Measurements from ENCODE around the gene MYO18A. TPM values are rescaled to one million over a fixed set of nuclear protein-coding genes. Genes with fewer than 3 reads are reported as not detected.

MYO18A gene
- total RNA-seq, 4 donors from 2014 or later: 104 to 359 (median 188) TPM

- no peaks in the 10 kb centered on the region for H3K36me3 ChIP-seq
- H3K27me3 ChIP-seq: no peaks in the 10 kb centered on the region
- no peaks in the 10 kb centered on the region for H3K4me1 ChIP-seq
- no peaks in the 10 kb centered on the region for H3K9me3 ChIP-seq
- H3K4me3 ChIP-seq: no peak overlapping the region
- no peak overlapping the region for H3K27ac ChIP-seq
- no peak for DNase-seq
- no peak for TF ChIP-seq POLR2A (IDR thresholded peaks at IDR 0.05)
- TF ChIP-seq, protein P1, sequence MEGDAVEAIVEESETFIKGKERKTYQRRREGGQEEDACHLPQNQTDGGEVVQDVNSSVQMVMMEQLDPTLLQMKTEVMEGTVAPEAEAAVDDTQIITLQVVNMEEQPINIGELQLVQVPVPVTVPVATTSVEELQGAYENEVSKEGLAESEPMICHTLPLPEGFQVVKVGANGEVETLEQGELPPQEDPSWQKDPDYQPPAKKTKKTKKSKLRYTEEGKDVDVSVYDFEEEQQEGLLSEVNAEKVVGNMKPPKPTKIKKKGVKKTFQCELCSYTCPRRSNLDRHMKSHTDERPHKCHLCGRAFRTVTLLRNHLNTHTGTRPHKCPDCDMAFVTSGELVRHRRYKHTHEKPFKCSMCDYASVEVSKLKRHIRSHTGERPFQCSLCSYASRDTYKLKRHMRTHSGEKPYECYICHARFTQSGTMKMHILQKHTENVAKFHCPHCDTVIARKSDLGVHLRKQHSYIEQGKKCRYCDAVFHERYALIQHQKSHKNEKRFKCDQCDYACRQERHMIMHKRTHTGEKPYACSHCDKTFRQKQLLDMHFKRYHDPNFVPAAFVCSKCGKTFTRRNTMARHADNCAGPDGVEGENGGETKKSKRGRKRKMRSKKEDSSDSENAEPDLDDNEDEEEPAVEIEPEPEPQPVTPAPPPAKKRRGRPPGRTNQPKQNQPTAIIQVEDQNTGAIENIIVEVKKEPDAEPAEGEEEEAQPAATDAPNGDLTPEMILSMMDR (IDR thresholded peaks at IDR 0.05): no peak
Measured at GRCh38 chr17:29190039-29190438, 9.8 kb upstream of the MYO18A start.

DNA sequence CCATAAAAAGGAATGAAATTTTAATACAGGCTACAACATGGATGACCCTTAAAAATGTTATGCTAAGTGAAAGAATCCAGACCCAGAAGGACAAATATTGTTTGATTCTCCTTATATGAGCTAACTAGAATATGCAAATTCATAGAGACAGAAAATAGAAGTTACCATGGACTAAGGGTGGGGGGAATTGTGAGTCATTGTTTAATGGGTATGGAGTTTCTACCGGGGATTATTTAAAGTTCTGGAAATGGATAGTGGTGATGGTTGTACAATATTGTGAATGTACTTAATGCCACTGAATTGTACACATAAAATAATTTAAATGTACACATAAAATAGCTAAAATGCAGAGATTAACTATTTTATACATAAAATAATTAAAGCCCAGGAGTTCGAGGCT is 9.2 kb upstream of the MYO18A start:
- Histone ChIP-seq H3K36me3 (no peaks in the 10 kb centered on the region), H3K9me3 (no peaks in the 10 kb centered on the region), H3K27ac (no peak overlapping the region), H3K4me1 (no peaks in the 10 kb centered on the region), H3K27me3 (no peaks in the 10 kb centered on the region), H3K4me3 (no peak overlapping the region)
- DNase-seq: no peak
- TF ChIP-seq POLR2A (IDR thresholded peaks at IDR 0.05): no peak
- TF ChIP-seq, protein P1 (IDR thresholded peaks at IDR 0.05): no peak

GRCh38 chr17:29181226-29181625 is 1.0 kb upstream of the MYO18A start:
- peaks cover 0 to 28% (median 8%) of the 10 kb centered on the region in 4 donors for H3K4me1 ChIP-seq
- H3K36me3 ChIP-seq: no peaks in the 10 kb centered on the region
- no peaks in the 10 kb centered on the region for H3K9me3 ChIP-seq
- H3K27me3 ChIP-seq: no peaks in the 10 kb centered on the region
- no peak for TF ChIP-seq POLR2A (IDR thresholded peaks at IDR 0.05)
- TF ChIP-seq, protein P1 (IDR thresholded peaks at IDR 0.05): no peak
- H3K4me3 ChIP-seq: no peak overlapping the region
- DNase-seq: peak in 1 of 3 donors; percentile 9
- peak overlapping the region in 1 of 4 donors; percentile 90 for H3K27ac ChIP-seq

GRCh38 chr17:29180788-29181160 is 576 bp upstream of the MYO18A start:
- Histone ChIP-seq H3K4me1 (peaks cover 0 to 28% (median 10%) of the 10 kb centered on the region in 4 donors), H3K9me3 (no peaks in the 10 kb centered on the region), H3K36me3 (no peaks in the 10 kb centered on the region), H3K27ac (peak overlapping the region; percentile 75 to 93 (median 86)), H3K4me3 (peak overlapping the region in 2 of 4 donors; percentile 88 to 89), H3K27me3 (no peaks in the 10 kb centered on the region)
- TF ChIP-seq, protein P1 (IDR thresholded peaks at IDR 0.05): no peak
- no peak for TF ChIP-seq POLR2A (IDR thresholded peaks at IDR 0.05)
- DNase-seq: peak in 1 of 3 donors; percentile 15

GRCh38 chr17:29179232-29180033 is 765 bp downstream of the MYO18A start:
- Histone ChIP-seq H3K4me3 (peak overlapping the region; percentile 49 to 89 (median 72)), H3K36me3 (no peaks in the 10 kb centered on the region), H3K9me3 (no peaks in the 10 kb centered on the region), H3K27ac (peak overlapping the region; percentile 75 to 93 (median 86)), H3K27me3 (no peaks in the 10 kb centered on the region), H3K4me1 (peaks cover 0 to 28% (median 10%) of the 10 kb centered on the region in 4 donors)
- peak; percentile 16 to 92 (median 86) for DNase-seq
- TF ChIP-seq, protein P1 (IDR thresholded peaks at IDR 0.05): no peak
- peak; percentile 81 to 87 for TF ChIP-seq POLR2A (IDR thresholded peaks at IDR 0.05)
